Measurements from ENCODE around the gene ANKS1A. TPM values are rescaled to one million over a fixed set of nuclear protein-coding genes. Genes with fewer than 3 reads are reported as not detected.

Gene ANKS1A
- total RNA-seq, 1 experiment from 2014 or later, result 26.5 TPM

- Mint-ChIP-seq H3K4me3 (no peak overlapping the region), H3K27me3 (ENCODE audit: low read depth) (no peaks in the 10 kb centered on the region), H3K27ac (peak overlapping the region; percentile 15 to 96 (median 93); a peak in 6 of 7 replicates), H3K36me3 (ENCODE audit: insufficient read depth in 1 of 3, low read depth in 3 of 3) (peaks cover 0 to 8% (median 7%) of the 10 kb centered on the region in 3 experiments; a peak in 3 of 7 replicates), H3K4me1 (peaks cover 32 to 66% of the 10 kb centered on the region in 2 experiments), H3K9me3 (no peaks in the 10 kb centered on the region; a peak in 1 of 5 replicates)
- Histone ChIP-seq H2BK120ac (ENCODE audit: low read depth, low read length, poor library complexity, severe bottlenecking) (no peak overlapping the region), H3K23me2 (ENCODE audit: insufficient read length, low read depth, low read length, poor library complexity, severe bottlenecking) (no peaks in the 10 kb centered on the region), H3K27ac (ENCODE audit: insufficient read length, low read depth, low read length) (no peak overlapping the region), H3K56ac (ENCODE audit: insufficient read length, low read depth, low read length) (no peak overlapping the region), H2AK5ac (ENCODE audit: insufficient read length, low read length) (no peak overlapping the region), H3K18ac (ENCODE audit: insufficient read length, low read depth, low read length) (no peak overlapping the region), H3K9me3 (ENCODE audit: control insufficient read depth, low read depth, low read length) (no peaks in the 10 kb centered on the region), H2BK5ac (ENCODE audit: insufficient read length, low read length) (no peak overlapping the region), H4K20me1 (ENCODE audit: control insufficient read depth, insufficient read depth, insufficient read length) (no peaks in the 10 kb centered on the region), H3K4ac (ENCODE audit: low read depth, low read length) (no peak overlapping the region), H3K79me2 (ENCODE audit: insufficient read depth, low read length) (no peaks in the 10 kb centered on the region), H4K8ac (replicated peaks; ENCODE audit: insufficient read length, low read depth, low read length) (no peak overlapping the region), H4K91ac (ENCODE audit: insufficient read length, low read depth, low read length) (no peak overlapping the region), H3K79me1 (ENCODE audit: insufficient read depth, low read depth, low read length, poor library complexity, severe bottlenecking) (no peaks in the 10 kb centered on the region), H3K9ac (ENCODE audit: extremely low read depth, insufficient read length, low read length) (no peak overlapping the region), H2BK20ac (ENCODE audit: low read depth, low read length, poor library complexity, severe bottlenecking) (no peak overlapping the region), H2BK12ac (ENCODE audit: insufficient read length, low read depth, low read length) (no peak overlapping the region), H2BK15ac (ENCODE audit: low read depth, low read length) (no peak overlapping the region), H3K14ac (ENCODE audit: insufficient read depth, low read length) (no peak overlapping the region), H3T11ph (ENCODE audit: low read length) (no peak overlapping the region), H3K27me3 (ENCODE audit: insufficient read depth, low read length) (no peaks in the 10 kb centered on the region), H3K4me1 (ENCODE audit: insufficient read depth, low read length) (no peaks in the 10 kb centered on the region; the same call in 1 of the 2 replicates), H3K4me2 (ENCODE audit: insufficient read depth, insufficient read length, low read length) (no peak overlapping the region), H2AFZ (ENCODE audit: low read length) (no peak overlapping the region), H4K5ac (ENCODE audit: insufficient read length, low read depth, low read length) (no peak overlapping the region), H3K23ac (ENCODE audit: insufficient read length, low read depth, low read length) (no peak overlapping the region)
- DNase-seq, result no peak
- WGBS (ENCODE audit: extremely low coverage, insufficient read length, low lambda C conversion rate), result no CpG with 5 or more reads among the region's 9 CpGs
- no peak for TF ChIP-seq CTCF (conservative IDR thresholded peaks at IDR 0.05)
Measured at GRCh38 chr6:35068206-35068605, 179.2 kb downstream of the ANKS1A start.

Measured in H9 (cell line).